Lung microvascular endothelial cell (primary cell): ENCODE data around the gene RAPGEF4. TPM values are rescaled to one million over a fixed set of nuclear protein-coding genes. Genes with fewer than 3 reads are reported as not detected.

Experiments used
- DNase-seq, 2 donors: peaks; one replicate each; pipeline versions ENCODE4 v3.0.0 to v3.0.0-alpha.2; 2010; ENCODE audit warnings: low read depth in 2 of 2
- total RNA-seq: library from RNA; depleted of rRNA; stranded (reverse); fragments of >200 nt; gene quantifications from 2 replicates; pipeline ENCODE4 v1.2.1, GENCODE V29; 2014

Gene RAPGEF4
- total RNA-seq, 1 donor from 2014 or later: 17.3 TPM

GRCh38 chr2:172904236-172904635 is 168.6 kb downstream of the RAPGEF4 start:
- no peak for DNase-seq

DNA sequence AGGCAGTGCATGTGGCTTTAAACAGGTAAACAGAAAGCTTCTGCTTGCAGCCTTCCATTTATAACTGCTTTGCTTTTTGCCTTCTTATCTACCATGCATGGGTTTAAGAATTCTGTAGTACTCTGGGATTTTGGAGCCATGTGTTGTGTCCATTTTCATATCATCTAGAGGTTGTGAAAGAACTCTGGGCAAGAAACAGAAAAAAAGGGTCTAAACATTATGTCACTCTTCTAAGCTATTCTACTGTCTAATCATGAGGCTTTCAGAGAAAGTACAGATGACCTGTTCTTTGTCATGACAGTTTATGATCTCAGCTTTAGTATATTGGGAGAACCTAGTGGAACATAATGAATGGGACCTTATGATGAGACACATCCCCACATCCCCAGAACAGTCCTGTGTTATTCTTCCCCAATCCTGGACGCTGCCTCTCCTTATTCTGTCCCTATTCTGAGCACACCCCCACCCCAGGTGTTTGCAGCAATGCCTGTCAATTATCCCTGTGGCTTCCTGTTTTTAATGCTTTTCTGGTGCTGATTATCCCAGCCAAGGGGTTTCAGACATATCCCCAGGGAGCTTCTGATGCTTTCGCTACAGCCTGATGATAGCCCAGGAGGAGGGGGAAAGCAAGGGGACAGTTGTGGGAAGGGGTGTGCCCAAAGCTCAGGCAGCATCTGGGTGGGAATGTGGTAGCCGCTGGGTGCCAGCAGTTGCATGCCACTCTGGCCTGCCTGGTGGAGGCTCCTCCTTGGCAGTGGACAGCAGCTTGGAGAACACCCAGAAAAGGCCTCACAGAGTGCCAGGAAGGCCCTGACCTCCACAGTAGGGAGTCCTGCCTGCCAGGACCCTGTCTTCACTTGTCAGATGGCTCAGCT is 170.5 kb downstream of the RAPGEF4 start:
- no peak for DNase-seq

GRCh38 chr2:172908275-172908674 is 172.6 kb downstream of the RAPGEF4 start:
- no peak for DNase-seq

DNA sequence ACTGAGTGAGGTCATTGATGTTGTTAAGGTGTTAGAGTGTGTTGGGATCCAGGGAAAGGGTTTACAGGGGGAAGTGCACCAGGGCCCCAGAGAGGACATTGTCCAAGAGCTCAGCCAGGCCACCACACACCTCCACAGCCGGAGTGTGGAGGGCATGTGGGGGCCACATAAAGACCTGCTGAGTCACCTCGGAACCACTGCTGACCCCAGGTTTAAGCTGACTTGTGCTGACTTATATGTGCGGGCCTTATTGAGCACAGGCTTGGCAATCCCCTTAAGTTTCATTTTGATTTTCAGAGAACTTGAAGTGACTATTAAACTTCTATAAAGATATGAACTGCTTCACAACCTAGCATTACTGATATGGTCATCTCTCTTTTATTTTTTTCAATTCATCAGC is 173.8 kb downstream of the RAPGEF4 start:
- no peak for DNase-seq

GRCh38 chr2:172912266-172912665 is 176.6 kb downstream of the RAPGEF4 start:
- no peak for DNase-seq

DNA sequence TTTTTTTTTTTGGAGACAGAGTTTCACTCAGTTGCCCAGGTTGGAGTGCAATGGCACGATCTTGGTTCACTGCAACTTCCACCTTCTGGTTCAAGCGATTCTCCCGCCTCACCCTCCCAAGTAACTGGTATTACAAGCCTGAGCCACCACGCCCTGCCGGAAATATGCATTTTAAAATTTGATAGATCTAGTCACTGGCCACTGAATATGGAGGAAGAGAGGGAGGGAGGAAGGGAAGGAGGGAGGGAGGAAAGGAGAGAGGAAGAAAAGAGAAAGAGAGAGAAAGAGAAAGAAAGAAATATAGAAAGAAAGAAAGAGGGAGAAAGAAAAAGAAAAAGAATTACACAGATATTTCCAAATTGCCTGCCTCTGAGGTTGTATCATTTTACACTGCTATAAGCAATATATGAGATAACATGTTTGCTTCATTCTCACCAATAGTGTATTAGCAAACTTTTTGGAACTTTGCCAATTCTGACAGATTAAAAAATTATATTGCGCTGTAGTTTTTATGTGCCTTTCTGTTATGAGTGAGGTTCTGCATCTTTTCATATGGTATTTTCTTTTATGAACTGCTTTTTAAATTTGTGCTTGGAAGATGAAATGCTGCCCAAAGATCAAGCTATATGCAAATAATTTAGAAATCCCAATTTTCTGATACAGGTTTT is 178.8 kb downstream of the RAPGEF4 start:
- no peak for DNase-seq

DNA sequence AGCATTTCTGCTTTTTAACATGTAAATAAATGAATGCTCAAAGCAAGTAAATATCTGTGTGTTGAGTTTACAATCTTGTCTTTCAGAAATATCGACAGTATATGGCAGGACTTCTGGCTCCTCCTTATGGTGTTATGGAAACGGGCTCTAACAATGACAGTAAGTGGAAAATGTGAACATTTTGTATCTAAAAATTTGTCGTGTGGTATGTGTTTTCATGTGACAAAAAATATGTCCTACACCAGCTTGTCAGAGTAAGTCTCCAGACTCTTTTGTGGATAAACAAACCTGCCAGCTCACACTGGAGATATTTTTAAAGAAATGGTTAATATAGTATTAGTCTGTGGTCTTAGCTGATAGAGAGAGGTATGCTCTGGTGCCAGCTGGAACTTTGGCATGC is 182.1 kb downstream of the RAPGEF4 start:
- no peak for DNase-seq

DNA sequence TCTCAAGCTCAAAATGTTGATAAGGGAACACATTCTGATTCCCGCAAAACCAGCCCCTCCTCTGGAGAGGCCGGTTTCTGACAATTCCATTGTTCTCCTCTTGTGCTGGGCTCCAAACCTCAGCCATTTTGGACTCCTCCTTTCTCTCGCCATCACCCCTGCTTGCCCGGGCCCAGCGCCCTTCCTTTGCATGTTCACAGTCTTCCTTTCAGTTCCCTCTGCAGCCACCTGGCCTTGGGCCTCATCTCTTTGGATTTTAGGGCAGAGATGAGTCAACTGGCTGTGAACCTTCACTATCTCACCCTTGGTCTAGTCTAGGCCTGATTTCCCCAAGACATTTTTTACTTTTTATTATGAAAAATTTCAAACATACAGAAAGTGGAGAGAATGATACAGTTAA is 184.1 kb downstream of the RAPGEF4 start:
- DNase-seq: no peak

DNA sequence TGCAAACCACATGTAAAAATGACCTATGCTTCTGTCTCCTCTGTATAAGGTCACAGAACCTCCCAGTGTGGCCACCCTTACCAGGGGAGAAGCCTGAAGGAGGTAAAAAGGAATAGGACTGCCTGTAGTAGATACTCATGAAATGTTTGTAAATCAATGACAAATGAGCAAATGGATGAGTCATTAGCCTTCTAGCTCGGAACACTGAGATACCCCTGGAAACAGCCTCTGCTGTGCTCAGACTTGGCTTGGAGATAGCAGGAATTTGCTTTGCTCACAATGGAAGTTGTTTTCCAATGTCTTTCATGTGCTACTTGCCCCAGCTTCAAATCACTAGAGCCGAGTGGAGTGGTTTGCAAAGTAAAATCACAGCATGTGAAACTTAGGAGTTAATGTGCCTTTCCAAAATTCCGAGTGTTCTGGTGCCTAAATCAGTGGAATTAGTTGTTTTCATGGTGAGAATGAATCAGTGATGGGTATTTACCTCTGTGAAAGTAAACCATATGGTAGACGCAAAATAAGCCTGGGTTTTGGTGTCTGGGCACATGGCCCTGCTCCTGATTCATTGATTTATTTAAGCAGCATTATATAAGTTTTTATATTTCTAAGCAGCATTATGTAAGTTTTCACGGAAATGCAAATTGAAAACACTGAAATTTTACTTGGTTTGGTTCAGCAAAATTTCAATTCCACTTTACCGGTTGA is 186.0 kb downstream of the RAPGEF4 start:
- peak; percentile 24 to 74 for DNase-seq

GRCh38 chr2:172922306-172922705 is 186.7 kb downstream of the RAPGEF4 start:
- peak in 1 of 2 donors; percentile 20 for DNase-seq

GRCh38 chr2:172922815-172923214 is 187.2 kb downstream of the RAPGEF4 start:
- DNase-seq: no peak

- no peak for DNase-seq
Observed at GRCh38 chr2:172924097-172924660, 188.5 kb downstream of the RAPGEF4 start.

- no peak for DNase-seq
Observed at GRCh38 chr2:172925600-172925999, 190.0 kb downstream of the RAPGEF4 start.

DNA sequence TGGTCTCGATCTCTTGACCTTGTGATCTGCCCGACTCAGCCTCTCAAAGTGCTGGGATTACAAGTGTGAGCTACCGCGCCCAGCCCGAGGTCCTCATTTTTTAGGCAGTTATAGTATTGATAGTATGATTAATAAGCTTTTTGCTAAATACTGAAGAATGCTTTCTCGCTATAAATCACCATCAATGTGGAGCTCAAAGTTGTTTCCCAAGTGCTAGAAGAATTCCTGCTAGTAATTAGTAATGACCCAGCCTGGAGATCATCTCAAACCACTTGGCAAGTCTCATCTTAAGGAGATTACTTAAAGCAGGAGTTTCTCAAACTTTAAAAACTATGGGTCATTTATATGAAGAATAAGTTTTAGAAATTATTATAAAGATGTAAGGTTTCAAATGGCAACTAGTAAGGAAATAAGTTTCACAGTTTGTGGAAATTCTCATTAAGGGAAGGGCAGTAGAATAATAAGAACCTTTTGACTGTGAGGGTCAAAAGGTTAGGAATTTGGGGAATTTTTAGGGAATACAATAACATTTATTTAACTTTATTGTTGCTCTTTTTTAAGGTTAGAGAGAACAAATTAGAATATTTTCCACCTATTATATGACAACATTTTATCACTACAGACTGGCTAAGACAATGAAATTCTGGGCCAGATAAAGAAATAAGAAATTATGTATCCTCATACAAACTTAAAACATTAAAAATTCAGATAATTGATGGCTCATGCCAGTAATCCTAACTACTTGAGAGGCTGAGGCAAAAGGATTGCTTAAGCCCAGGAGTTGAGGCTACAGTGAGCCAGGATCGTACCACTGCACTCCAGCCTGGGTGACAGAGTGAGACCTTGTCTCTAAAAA is 191.4 kb downstream of the RAPGEF4 start:
- DNase-seq: peak in 1 of 2 donors; percentile 54

GRCh38 chr2:172927641-172928357 is 192.2 kb downstream of the RAPGEF4 start:
- peak; percentile 83 for DNase-seq

- peak; percentile 55 to 86 for DNase-seq
Observed at GRCh38 chr2:172928756-172929155, 193.1 kb downstream of the RAPGEF4 start.

- no peak for DNase-seq
Observed at GRCh38 chr2:172929644-172930043, 194.0 kb downstream of the RAPGEF4 start.

GRCh38 chr2:172930871-172931255 is 195.2 kb downstream of the RAPGEF4 start:
- DNase-seq: no peak

GRCh38 chr2:172931256-172931894 is 195.7 kb downstream of the RAPGEF4 start:
- peak; percentile 68 to 89 for DNase-seq
